IMR-90 (cell line): ENCODE results near the gene KCNJ4. TPM values are rescaled to one million over a fixed set of nuclear protein-coding genes. Genes with fewer than 3 reads are reported as not detected.
A peak's percentile ranks its signal among the peaks of the same experiment; 100 is the strongest.
"Not testable (repeated sequence)": the region's sequence is repeated elsewhere in the genome, so short reads cannot be mapped to it uniquely, and the experiment has no call there.

ENCODE experiments used
- ATAC-seq: fragments of 200-7000 bp; cut with Tn5 transposase; 2 replicates; pipeline ENCODE4 v1.9.1; 2020; ENCODE audit warnings: low read depth, mild to moderate bottlenecking, moderate library complexity
- BruUV-seq: library from RNA; stranded (reverse); fragments of 400-500 nt; replicated peaks from 2 replicates; lab custom pipeline; 2021; lab: Mats Ljungman, UMichigan
- CTCF ChIA-PET: fragments of 300-600 bp; formaldehyde crosslinking; extraction: SDS; loops from one replicate; lab custom pipeline; 2021; ENCODE audit warnings: antibody characterized with exemption; lab: Yijun Ruan, JAX
- POLR2A ChIA-PET: fragments of 300-600 bp; sonication (Branson Sonifier 250); formaldehyde crosslinking; loops from one replicate; lab custom pipeline; 2022; ENCODE audit warnings: antibody characterized with exemption; ENCODE audit not compliant: unreplicated experiment; lab: Charles Lee
- DNase-seq: peaks from one replicate; pipeline ENCODE4 v3.0.0; 2013
- H2AFZ ChIP-seq: replicated peaks from 2 replicates; pipeline ENCODE3; 2013; ENCODE audit warnings: low read length, mild to moderate bottlenecking; ENCODE audit not compliant: poor library complexity
- H2AK5ac ChIP-seq: 2 replicates; pipeline ENCODE4 v1.6.1; 2013; ENCODE audit warnings: low read depth, low read length, inconsistent platforms
- H2AK9ac ChIP-seq: replicated peaks from 2 replicates; pipeline ENCODE3; 2013; ENCODE audit warnings: mild to moderate bottlenecking, low read depth, low read length, moderate library complexity; ENCODE audit not compliant: poor library complexity
- H2BK120ac ChIP-seq: 2 replicates; pipeline ENCODE4 v1.6.1; 2013; ENCODE audit warnings: low read depth, low read length, inconsistent platforms
- H2BK15ac ChIP-seq: 3 replicates; pipeline ENCODE4 v1.6.1; 2013; ENCODE audit warnings: low read depth, low read length, inconsistent platforms
- H2BK20ac ChIP-seq: 2 replicates; pipeline ENCODE4 v1.6.1; 2013; ENCODE audit warnings: low read depth, mild to moderate bottlenecking, inconsistent platforms, low read length, moderate library complexity
- H2BK5ac ChIP-seq: 2 replicates; pipeline ENCODE4 v1.6.1; 2013; ENCODE audit warnings: mild to moderate bottlenecking, low read depth, low read length, inconsistent platforms; ENCODE audit not compliant: poor library complexity, severe bottlenecking
- H3K14ac ChIP-seq: replicated peaks from 2 replicates; pipeline ENCODE4 v1.6.1; 2013; ENCODE audit warnings: low read depth, low read length, inconsistent platforms
- H3K18ac ChIP-seq: 2 replicates; pipeline ENCODE4 v1.6.1; 2013; ENCODE audit warnings: low read depth, low read length, control low read depth
- H3K23ac ChIP-seq: 2 replicates; pipeline ENCODE4 v1.6.1; 2013; ENCODE audit warnings: low read depth, low read length, inconsistent platforms
- H3K27ac ChIP-seq: 2 replicates; pipeline ENCODE4 v1.5.1; 2013; ENCODE audit warnings: mild to moderate bottlenecking, control low read depth, low read length; ENCODE audit not compliant: insufficient read depth
- H3K27me3 ChIP-seq: 2 replicates; pipeline ENCODE4 v1.6.1; 2013; ENCODE audit warnings: low read length; ENCODE audit not compliant: control insufficient read depth, insufficient read depth
- H3K36me3 ChIP-seq: 2 replicates; pipeline ENCODE4 v1.6.1; 2013; ENCODE audit warnings: low read length, mixed read lengths; ENCODE audit not compliant: control insufficient read depth, insufficient read depth
- H3K4ac ChIP-seq: 2 replicates; pipeline ENCODE4 v1.6.1; 2013; ENCODE audit warnings: low read depth, low read length, inconsistent platforms
- H3K4me1 ChIP-seq: 2 replicates; pipeline ENCODE4 v1.6.1; 2013; ENCODE audit warnings: low read length, mixed read lengths; ENCODE audit not compliant: control insufficient read depth, insufficient read depth
- H3K4me2 ChIP-seq: 2 replicates; pipeline ENCODE4 v1.6.1; 2013; ENCODE audit warnings: low read depth, mild to moderate bottlenecking, control low read depth, low read length, moderate library complexity
- H3K4me3 ChIP-seq: 2 replicates; pipeline ENCODE4 v1.5.1; 2013; ENCODE audit warnings: low read depth, mild to moderate bottlenecking, control low read depth, low read length, moderate library complexity; ENCODE audit not compliant: insufficient read depth
- H3K56ac ChIP-seq: 2 replicates; pipeline ENCODE4 v1.6.1; 2013; ENCODE audit warnings: low read length, inconsistent platforms; ENCODE audit not compliant: insufficient read depth; ENCODE audit errors: extremely low read depth
- H3K79me1 ChIP-seq, 2 experiments: 2 replicates each; pipeline ENCODE4 v1.6.1; 2013; ENCODE audit warnings: low read length in 2 of 2, inconsistent platforms in 1 of 2, low read depth in 1 of 2
- H3K9ac ChIP-seq: 2 replicates; pipeline ENCODE4 v1.6.1; 2013; ENCODE audit warnings: low read depth, low read length, control low read depth
- H3K9me1 ChIP-seq: 2 replicates; pipeline ENCODE4 v1.6.1; 2013; ENCODE audit warnings: low read length, inconsistent platforms; ENCODE audit not compliant: insufficient read depth
- H3K9me3 ChIP-seq: 2 replicates; pipeline ENCODE4 v1.6.1; 2013; ENCODE audit warnings: low read length; ENCODE audit not compliant: control insufficient read depth, insufficient read depth
- H4K20me1 ChIP-seq: 2 replicates; pipeline ENCODE4 v1.6.1; 2013; ENCODE audit warnings: low read length, inconsistent platforms; ENCODE audit not compliant: insufficient read depth
- H4K5ac ChIP-seq: 2 replicates; pipeline ENCODE4 v1.6.1; 2013; ENCODE audit warnings: mild to moderate bottlenecking, low read depth, low read length, control low read depth
- H4K8ac ChIP-seq, 2 experiments: 2 replicates each; pipeline ENCODE4 v1.6.1; 2013; ENCODE audit warnings: low read depth in 2 of 2, low read length in 2 of 2, control low read depth in 1 of 2, inconsistent platforms in 1 of 2
- H4K91ac ChIP-seq: 2 replicates; pipeline ENCODE4 v1.6.1; 2013; ENCODE audit warnings: low read depth, low read length, inconsistent platforms; ENCODE audit not compliant: insufficient read depth
- CEBPB ChIP-seq: IDR thresholded peaks from 2 replicates; pipeline ENCODE4 v1.6.1; 2012; ENCODE audit warnings: low read depth, low read length, improper control_type of control experiment
- RAD21 ChIP-seq: IDR thresholded peaks from 2 replicates; pipeline ENCODE4 v1.6.1; 2012; ENCODE audit warnings: low read length, improper control_type of control experiment
- RCOR1 ChIP-seq: IDR thresholded peaks from 2 replicates; pipeline ENCODE4 v1.6.1; 2012; ENCODE audit warnings: mild to moderate bottlenecking, low read length, improper control_type of control experiment; ENCODE audit not compliant: insufficient replicate concordance
- WGBS, 2 experiments: methylation state at CpG; one replicate each; pipeline versions ENCODE4 v1.1.5 to v1.1.7; 2013; ENCODE audit warnings: missing lambda C conversion rate in 2 of 2; ENCODE audit not compliant: insufficient read length in 1 of 2; ENCODE audit errors: extremely low coverage in 2 of 2; 5-methylcytosine and 5-hydroxymethylcytosine counted together
- dilution Hi-C: fragments of 300-500 bp; cut with HindIII; formaldehyde crosslinking; loops from one replicate; pipeline ENCODE4 v1.14.3; 2018; ENCODE audit warnings: low sequenced_read_pairs; ENCODE audit not compliant: unreplicated experiment
- in situ Hi-C: fragments of 300-500 bp; cut with MboI; formaldehyde crosslinking; loops from 3 replicates; pipeline ENCODE4 v1.14.3; 2019; ENCODE audit warnings: low sequenced_read_pairs, inconsistent platforms, mixed read lengths
- intact Hi-C: fragments of 100-400 bp; cut with micrococcal nuclease; formaldehyde crosslinking; loops from 2 replicates; pipeline ENCODE4 v1.10.0; 2022
- polyA plus RNA-seq, 3 experiments: library from polyadenylated mRNA; depleted of rRNA; stranded (reverse); fragments of >200 nt; gene quantifications; 2 replicates each; pipeline ENCODE4 v1.2.3, GENCODE V29; 2012; ENCODE audit warnings: low replicate concordance in 1 of 3
- total RNA-seq: library from RNA; depleted of rRNA; stranded (reverse); fragments of >200 nt; gene quantifications from 2 replicates; pipeline ENCODE4 v1.2.3, GENCODE V29; 2012

Gene KCNJ4
- total and polyA plus RNA-seq, 2 of the 4 experiments (the other 2 are of a cell fraction) = not detected

GRCh38 chr22:38397189-38398085 is 57.6 kb downstream of the KCNJ4 start:
- CTCF ChIA-PET = interaction anchor here (0.6 kb wide), 1 partner anchor 73 kb away, joined by 5 read pairs; no protein-coding TSS in a partner anchor
- H3K14ac ChIP-seq = peak overlapping the region; percentile 68; the same call in 1 of the 2 replicates
- dilution Hi-C loops (no loop called here), intact Hi-C loops (no loop called here), in situ Hi-C loops (no loop called here)
- H2BK20ac ChIP-seq = no peak overlapping the region
- BruUV-seq = no TSS peak
- peak overlapping the region; percentile 85 for H2AFZ ChIP-seq
- peak overlapping the region; percentile 41; the same call in 1 of the 2 replicates for H3K56ac ChIP-seq
- H4K5ac ChIP-seq = no peak overlapping the region
- peak overlapping the region in 1 of 2 experiments; percentile 15; a peak in 1 of 4 replicates for H4K8ac ChIP-seq
- no peak overlapping the region for H2BK120ac ChIP-seq
- H3K23ac ChIP-seq = peak overlapping the region; percentile 79; the same call in 1 of the 2 replicates
- peak overlapping the region; percentile 69 for H3K9ac ChIP-seq
- peaks cover 12% of the 10 kb centered on the region for H3K27me3 ChIP-seq
- no peak overlapping the region for H4K91ac ChIP-seq
- no peaks in the 10 kb centered on the region for H3K9me3 ChIP-seq
- no peak overlapping the region for H2BK5ac ChIP-seq
- 3% methylated on average over 23 of the region's 60 CpGs; no CpG with 5 or more reads in 1 of the 2 experiments for WGBS, 2 experiments
- H3K79me1 ChIP-seq = peaks cover 0 to 17% of the 10 kb centered on the region in 2 experiments; a peak in 2 of 4 replicates
- no peak overlapping the region for H2BK15ac ChIP-seq
- H3K36me3 ChIP-seq = no peaks in the 10 kb centered on the region
- no peak for TF ChIP-seq RCOR1
- TF ChIP-seq CEBPB = no peak
- TF ChIP-seq RAD21 = no peak
- peaks cover 7% of the 10 kb centered on the region; the same call in 1 of the 2 replicates for H4K20me1 ChIP-seq
- H2AK5ac ChIP-seq = no peak overlapping the region
- H3K27ac ChIP-seq = peak overlapping the region; percentile 8; the same call in 1 of the 2 replicates
- H3K4me1 ChIP-seq = peaks cover 2% of the 10 kb centered on the region; the same call in 1 of the 2 replicates
- ATAC-seq = peak; percentile 25
- peak overlapping the region; percentile 42 for H2AK9ac ChIP-seq
- H3K18ac ChIP-seq = no peak overlapping the region; the same call in 1 of the 2 replicates
- POLR2A ChIA-PET = interaction anchor here (0.6 kb wide), 2 partner anchors 65 to 963 kb away, joined by 3 to 7 read pairs; no protein-coding TSS in a partner anchor
- DNase-seq = no peak
- peak overlapping the region; percentile 88 for H3K4me2 ChIP-seq
- H3K9me1 ChIP-seq = 0 out of 2 replicates have a peak, but pooled peaks cover 2% of the 10 kb centered on the region
- H3K4me3 ChIP-seq = peak overlapping the region; percentile 53
- no peak overlapping the region for H3K4ac ChIP-seq

GRCh38 chr22:38396440-38397069 is 58.4 kb downstream of the KCNJ4 start:
- H3K18ac ChIP-seq, in situ Hi-C loops, H3K27me3 ChIP-seq, H4K5ac ChIP-seq, ATAC-seq, H4K8ac ChIP-seq, intact Hi-C loops, H4K91ac ChIP-seq, dilution Hi-C loops, DNase-seq, H3K4me1 ChIP-seq, H3K14ac ChIP-seq, H2BK5ac ChIP-seq, H3K9me3 ChIP-seq, H3K36me3 ChIP-seq, H3K4me3 ChIP-seq, H2BK15ac ChIP-seq, H3K9me1 ChIP-seq, H3K56ac ChIP-seq, H2AFZ ChIP-seq, H2BK120ac ChIP-seq, H2AK9ac ChIP-seq, H3K27ac ChIP-seq, BruUV-seq, CTCF ChIA-PET, H3K4ac ChIP-seq, H2BK20ac ChIP-seq, H4K20me1 ChIP-seq, POLR2A ChIA-PET: not testable (repeated sequence)
- Histone ChIP-seq H3K4me2 (peak overlapping the region; percentile 88; the same call in 1 of the 2 replicates), H3K23ac (peak overlapping the region; percentile 38; the same call in 1 of the 2 replicates), H3K9ac (peak overlapping the region; percentile 69; the same call in 1 of the 2 replicates), H2AK5ac (peak overlapping the region; percentile 39; the same call in 1 of the 2 replicates), H3K79me1 (peaks cover 0 to 17% of the 10 kb centered on the region in 2 experiments; a peak in 2 of 4 replicates)
- WGBS, 2 experiments = 91% methylated on average over 6 of the region's 12 CpGs; no CpG with 5 or more reads in 1 of the 2 experiments
